ENCODE measurements around the gene NDOR1.

NDOR1 gene

DNA sequence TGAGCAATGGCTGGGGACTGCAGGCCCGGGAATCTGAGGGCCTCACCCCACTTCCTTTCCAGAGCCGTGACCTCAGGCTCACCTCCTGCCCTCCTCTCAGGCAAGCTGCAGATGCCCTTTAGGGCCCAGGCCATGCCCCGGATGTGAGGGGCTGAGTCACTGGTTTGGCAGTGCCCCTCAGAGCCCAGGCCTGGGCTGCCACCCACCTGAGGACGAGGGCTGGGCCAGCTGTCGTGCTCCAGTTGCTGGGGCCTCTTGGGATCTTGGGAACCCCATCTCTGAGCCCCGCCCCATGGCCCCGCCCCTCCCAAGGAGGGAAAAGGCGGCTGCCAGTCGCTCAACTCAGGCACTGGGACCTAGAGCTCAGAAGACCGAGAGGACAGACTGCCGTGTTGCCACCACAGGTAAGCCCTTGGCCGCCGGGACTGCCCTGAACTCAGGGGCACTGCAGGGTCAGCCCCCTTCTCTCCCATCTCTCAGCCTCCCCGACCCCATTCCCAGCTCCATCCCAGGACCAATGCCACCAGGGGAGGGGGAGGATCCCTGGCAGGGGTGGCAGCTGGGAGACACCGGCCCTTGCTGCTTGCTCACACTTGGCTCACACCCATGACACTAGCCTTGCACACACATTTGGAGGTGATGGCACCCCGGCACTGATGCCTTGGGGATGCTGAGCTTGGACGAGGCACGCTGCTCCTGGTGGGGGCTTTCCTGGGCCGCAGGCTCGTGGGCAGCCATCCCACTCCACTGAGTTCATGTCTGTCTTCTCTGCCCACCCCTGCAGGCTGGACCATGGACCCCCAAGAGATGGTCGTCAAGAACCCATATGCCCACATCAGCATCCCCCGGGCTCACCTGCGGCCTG, 19.6 kb downstream of the NDOR1 start, which contains the start of gene CYSRT1:
Gene CYSRT1, plus strand, starts transcription at position 345 of the 865 bp plus-strand sequence. Its CDS starts 448 bp downstream, at position 793.
- intact Hi-C loops (cut with DNase I), result loop anchor here (5.0 kb wide), 2 partner anchors 38 to 108 kb away; partner anchors contain the start of genes ANAPC2 and SSNA1
- no peak for DNase-seq

DNA sequence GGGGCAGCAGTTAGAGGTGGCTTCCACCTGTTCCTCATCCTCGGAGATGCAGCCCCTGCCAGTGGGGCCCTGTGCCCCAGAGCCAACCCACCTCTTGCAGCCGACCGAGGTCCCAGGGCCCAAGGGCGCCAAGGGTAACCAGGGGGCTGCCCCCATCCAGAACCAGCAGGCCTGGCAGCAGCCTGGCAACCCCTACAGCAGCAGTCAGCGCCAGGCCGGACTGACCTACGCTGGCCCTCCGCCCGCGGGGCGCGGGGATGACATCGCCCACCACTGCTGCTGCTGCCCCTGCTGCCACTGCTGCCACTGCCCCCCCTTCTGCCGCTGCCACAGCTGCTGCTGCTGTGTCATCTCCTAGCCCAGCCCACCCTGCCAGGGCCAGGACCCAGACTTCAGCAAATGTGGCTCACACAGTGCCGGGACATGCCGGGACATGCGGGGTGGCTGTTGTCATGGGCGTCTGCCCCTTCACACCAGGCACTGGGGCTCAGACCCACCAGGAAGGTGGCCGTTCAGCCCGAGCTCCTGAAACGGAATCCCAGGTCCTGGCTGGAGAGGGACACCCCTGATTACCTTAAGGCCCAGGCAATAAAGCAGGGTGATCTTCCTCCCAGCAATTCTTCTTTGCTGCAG, 20.3 kb downstream of the NDOR1 start:
- no peak for DNase-seq
- intact Hi-C loops (cut with DNase I), result loop anchor here (5.0 kb wide), 2 partner anchors 39 to 109 kb away; partner anchors contain the start of genes ANAPC2 and SSNA1

DNA sequence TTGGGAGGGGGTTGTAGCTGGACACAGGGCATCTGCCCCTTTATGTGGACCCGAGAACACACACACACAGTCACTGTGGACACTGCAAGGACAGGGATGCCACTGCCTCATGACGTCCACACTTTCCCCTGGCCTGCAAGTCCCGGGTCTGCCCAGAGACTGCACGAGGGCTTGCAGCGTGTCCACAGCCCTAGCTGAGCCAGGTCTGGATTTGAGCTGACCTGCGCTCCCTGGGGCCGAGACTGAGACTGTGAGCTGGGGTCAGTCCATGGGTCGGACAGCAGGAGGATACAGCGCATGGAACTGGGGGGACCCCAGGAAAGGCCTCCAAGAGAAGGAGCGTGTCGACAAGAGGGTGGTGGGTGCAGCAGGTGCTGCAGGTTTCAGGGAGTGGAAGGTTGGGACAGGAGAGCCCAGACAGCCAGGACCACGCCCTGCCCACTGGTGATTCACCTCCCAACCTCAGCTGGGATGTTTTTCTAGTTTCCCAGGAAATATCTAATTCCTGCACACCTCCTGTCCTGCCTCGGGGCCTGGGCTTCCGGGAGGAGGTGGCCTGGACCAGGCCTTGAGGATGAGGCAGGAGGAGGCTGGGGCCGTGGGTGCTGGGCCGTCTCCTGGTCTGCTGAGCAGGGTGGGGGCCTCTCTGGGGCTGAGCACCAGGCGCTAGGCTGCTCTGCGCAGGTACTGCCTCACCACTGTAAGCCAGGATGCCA, 21.0 kb downstream of the NDOR1 start:
- DNase-seq, result no peak
- intact Hi-C loops (cut with DNase I), result loop anchor here (5.0 kb wide), 2 partner anchors 39 to 109 kb away; partner anchors contain the start of genes ANAPC2 and SSNA1

DNA sequence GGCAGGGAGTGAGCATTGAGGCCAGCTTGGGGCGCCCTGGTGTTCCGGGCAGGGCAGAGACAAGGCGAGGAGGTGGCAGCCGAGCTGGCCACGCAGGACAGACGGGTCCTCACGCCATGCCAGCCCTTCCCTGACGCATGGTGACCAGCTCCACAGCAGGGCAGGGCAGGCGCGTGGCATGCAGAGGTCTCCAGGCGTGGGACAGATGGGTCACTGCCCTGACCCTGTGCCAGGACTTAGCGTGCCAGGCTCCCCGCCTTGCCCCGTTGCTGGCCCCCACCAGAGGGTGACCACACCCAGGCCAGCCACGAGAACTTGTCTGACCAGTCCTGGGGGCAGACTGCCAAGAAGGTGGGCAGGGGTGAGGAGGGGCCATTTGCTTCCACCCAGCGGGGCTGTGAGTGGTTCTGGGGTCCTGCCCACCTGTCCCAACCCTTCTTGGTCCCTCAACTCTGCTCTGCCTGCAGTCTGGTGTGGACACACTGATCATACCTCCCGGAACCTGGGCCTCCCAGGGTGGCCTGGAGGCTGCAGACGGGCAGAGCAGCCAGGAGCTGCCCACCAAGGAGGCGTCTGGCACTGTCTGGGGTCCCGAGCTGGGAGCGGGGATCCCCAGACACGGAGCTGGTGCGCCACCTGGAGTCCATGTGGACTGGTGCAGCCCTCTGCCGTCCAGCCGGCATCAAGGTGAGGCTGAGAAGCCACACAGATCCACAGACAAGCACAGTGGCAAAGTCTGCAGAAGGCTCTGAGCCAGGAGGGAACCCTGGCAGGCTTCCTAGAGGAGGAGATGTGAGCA, 21.8 kb downstream of the NDOR1 start, which contains the start of gene RNF224:
Gene RNF224, plus strand, starts transcription at position 449 of the 799 bp plus-strand sequence. CDS start 834 bp downstream, outside the sequence.
- DNase-seq, result peak; percentile 60 to 91 (median 80)
- intact Hi-C loops (cut with DNase I), result loop anchor here (5.0 kb wide), 2 partner anchors 40 to 110 kb away; partner anchors contain the start of genes ANAPC2 and SSNA1

DNA sequence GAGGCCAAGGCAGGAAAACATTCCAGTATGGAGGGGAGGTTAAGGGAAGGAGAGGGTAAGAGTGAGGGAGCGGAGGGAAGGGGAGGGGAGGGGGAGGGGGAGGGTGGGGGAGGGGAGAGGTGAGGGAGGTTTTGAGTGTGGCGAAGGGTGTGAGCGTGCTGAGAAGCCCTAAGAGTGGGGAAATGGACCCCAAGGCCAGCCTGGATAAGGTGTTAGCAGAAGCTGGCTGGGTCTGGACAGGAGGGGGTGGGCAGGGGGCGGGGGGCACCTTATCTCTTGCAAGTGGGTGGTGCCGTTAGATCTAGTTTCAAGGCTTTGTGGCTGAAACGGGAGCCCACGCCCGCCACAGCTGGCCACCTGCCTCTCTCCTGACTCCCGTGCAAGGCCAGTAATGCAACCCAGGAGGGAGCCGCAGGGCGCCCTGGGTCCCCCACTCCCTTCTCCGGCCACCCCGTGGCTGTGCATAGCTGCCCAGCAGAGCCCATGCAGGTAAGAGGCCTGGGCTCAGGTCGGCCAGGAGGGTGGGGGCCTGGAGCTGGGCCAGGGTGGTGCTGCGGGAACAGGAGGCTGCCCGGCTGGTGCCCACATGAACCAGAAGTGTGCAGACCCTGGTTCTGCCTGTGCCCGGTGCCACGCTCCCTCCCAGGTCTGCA, 22.5 kb downstream of the NDOR1 start:
- intact Hi-C loops (cut with DNase I), result loop anchor here (5.0 kb wide), 2 partner anchors 41 to 111 kb away; partner anchors contain the start of genes ANAPC2 and SSNA1
- no peak for DNase-seq

DNA sequence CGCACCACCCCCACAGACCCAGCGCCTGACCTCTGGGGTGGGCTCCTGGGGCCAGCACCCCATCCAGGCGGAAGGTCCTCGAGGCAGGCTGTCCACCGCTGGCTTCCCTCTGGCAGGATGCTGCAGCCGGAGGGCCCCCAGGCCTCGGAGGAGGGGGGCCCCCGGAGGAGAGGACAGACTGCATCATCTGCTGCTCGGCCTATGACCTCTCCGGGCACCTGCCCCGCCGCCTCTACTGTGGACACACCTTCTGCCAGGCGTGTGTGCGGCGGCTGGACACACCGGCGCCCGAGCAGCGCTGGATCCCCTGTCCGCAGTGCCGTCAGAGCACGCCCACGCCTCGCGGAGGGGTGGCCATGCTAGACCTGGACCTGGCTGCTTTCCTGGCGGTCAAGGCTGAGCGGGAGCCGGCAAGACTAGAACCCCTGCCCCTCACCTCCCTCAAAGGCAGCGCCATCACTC, 23.0 kb downstream of the NDOR1 start:
- DNase-seq, result no peak
- intact Hi-C loops (cut with DNase I), result loop anchor here (5.0 kb wide), 2 partner anchors 41 to 111 kb away; partner anchors contain the start of genes ANAPC2 and SSNA1

DNA sequence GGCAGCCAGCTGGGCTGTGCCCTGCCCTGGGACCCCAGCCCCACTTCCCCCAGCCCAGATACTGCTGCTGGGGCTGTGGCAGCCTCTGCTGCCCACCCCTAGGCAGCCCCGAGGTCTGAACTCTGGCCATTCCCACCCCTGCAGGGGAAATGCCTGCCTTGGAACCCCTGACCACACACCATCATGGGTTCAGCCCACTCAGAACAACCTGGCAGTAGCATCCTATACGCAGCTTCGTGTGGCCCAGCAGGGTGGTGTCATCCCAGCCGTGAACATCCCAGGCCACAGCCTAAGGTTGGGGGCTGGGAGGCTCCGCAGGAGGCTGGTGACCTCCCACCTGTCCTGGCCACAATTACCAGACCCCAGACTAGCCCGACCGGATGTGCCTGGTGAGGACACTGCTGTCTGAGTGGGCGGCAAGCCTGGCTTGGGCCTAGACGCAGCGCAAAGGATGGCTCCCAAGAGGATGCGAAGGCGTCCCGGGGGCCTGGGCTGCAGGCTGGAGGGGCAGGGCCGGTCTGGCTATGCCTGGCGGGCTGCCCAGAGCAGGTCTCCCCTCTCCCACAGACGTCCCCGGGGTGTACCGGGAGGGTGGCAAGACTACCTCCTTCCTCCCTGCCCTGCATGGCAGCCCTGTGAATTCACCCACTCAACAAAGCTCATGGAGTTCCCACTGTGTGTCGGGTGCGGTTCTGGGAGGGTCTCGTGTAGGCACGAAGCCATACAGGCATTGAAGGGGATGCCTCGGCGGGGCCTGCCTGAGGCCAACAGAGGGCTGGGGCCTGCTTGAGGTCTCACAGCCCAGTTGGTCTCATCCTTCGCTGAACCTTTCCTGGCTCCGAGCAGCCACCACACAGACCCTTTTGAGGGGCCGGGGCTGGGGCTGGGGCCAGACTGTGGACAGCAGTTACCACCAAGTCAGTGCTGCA, 23.7 kb downstream of the NDOR1 start:
- intact Hi-C loops (cut with DNase I), result loop anchor here (5.0 kb wide), 2 partner anchors 42 to 112 kb away; partner anchors contain the start of genes ANAPC2 and SSNA1
- no peak for DNase-seq

DNA sequence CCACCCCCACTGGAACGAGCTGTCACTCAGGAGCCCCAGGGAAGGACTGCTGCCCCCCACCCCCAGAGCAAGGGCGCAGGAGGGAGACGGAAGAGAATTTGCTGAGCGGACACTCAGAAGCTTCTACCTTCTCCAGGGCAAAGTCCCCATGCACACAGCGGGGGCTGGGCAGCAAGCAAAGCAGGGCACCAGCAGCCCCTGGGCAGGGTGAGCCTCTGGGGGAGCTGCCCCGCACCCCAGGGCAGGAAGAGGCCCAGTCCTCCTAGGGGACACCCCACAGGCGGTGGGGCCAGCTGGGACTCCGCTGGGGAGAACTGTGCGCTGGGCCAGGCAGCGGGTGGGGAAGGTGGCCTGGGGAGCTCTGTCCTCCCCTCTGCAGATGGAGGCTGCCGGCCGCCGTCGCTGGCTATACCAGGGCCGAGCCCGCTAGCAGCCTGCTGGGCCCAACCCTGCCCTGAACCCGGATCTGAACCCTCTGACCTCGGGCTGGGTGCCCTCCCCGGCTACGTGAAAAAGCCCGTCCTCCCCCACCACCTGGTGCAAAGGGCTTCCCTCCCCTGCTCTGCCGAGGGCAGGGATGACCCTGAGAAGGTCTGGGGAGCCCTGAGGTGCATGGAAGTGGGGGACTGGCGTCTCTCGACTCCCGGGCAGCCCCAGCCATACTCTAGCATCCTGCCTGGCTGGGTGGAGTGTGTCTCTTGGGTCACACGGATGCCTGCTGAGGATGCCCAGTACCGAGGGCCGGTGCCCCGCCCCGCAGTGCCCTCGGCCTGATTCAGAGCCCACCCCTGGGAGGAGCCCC, 24.6 kb downstream of the NDOR1 start:
- DNase-seq, result no peak
- intact Hi-C loops (cut with DNase I), result loop anchor here (5.0 kb wide), 2 partner anchors 43 to 113 kb away; partner anchors contain the start of genes ANAPC2 and SSNA1

DNA sequence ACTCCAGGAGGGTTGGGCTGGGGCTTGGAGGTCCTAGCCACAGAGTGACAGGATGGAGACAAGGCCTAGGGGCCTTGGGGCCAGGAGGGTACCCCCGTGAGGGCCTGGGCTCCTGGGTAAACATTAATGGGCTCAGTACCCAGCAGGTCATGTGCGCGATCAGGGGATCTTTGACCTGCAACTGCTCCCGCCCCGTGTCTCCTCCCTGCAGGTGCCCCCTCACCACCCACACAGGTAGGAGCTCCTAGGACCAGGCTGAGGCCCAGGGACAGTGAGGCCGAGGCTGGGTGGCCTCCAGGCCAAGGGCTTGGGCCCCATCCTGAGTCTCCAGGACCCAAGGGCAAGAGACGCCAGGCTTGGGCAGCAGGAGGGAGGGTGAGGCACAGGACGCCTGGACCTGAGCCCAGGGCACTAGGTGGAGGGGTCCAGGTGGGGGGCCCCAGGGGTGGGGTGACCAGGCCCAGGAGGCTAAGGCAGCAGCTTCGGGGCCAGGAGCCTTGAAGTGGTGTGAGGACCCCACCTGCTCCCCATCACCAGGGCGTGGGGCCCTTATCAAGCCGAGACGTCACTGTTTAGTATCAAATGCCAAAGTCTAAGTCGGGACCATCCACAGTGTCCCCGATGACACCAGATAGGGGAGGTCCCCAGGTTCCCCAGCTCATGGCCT, 25.3 kb downstream of the NDOR1 start, which contains the start of gene SLC34A3:
Gene SLC34A3, plus strand, starts transcription at position 197 of the 667 bp plus-strand sequence. CDS start 802 bp downstream, outside the sequence.
- no peak for DNase-seq
- intact Hi-C loops (cut with DNase I), result no loop called here

DNA sequence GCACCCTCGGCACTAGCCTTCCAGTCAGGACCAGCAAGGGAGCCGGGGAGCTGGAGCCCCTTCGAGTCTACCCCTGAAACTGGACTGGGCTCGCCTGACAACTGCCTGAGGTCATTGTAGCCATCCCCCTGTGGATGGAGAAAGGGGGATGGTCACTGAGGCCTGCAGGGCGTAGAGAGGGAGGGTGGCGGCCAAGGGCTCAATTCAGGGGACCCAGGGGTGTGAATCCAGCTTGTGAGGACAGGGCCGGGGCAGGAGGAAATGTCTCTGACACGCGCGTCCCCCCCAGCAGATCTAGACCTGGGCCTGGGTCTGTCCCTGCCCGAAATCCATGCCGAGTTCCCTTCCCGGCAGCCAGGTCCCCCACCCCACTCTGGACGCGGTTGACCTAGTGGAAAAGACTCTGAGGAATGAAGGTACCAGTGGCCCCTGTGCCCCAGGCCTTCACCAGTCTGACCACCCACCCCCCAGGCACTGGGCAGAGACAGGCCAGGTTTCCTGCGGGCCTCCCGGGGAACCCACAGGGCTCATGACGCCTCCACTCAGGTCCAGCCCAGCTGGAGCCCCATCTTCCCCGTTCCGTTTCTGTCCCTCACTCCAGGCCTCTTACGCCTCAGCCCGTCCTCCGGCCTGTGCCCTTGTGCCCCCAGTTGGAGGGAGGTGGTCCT, 26.0 kb downstream of the NDOR1 start:
- no peak for DNase-seq
- intact Hi-C loops (cut with DNase I), result no loop called here

DNA sequence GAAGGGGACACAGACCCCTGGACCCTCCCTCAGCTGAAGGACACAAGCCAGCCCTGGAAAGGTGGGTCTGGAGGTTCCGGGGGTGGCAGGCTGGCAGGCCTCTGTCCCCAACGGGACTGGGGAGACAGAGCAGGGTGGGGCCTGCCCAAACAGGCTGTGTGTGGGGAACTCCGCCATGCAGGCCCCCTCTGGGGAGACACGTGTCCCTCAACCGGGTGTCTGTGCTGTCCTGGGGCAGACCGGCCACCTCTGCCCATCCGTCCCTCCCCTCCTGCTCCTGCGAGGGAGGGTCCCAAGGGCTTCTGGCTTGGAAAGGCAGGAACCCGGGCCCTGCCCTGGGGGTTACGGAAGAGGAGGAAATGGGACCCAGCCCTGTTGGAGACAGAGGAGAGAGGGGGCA, 26.6 kb downstream of the NDOR1 start:
- DNase-seq, result no peak
- intact Hi-C loops (cut with DNase I), result no loop called here

DNA sequence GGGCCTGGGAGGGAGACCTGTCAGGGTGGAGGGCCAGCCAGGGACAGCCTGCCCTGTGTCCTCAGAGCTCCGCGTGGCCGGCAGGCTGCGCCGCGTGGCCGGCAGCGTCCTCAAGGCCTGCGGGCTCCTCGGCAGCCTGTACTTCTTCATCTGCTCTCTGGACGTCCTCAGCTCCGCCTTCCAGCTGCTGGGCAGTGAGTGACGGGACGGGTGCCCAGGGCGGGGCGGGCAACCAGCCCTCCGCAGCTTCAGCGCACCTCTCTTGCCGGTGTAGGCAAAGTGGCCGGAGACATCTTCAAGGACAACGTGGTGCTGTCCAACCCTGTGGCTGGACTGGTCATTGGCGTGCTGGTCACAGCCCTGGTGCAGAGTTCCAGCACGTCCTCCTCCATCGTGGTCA, 27.0 kb downstream of the NDOR1 start:
- DNase-seq, result no peak
- intact Hi-C loops (cut with DNase I), result no loop called here

DNA sequence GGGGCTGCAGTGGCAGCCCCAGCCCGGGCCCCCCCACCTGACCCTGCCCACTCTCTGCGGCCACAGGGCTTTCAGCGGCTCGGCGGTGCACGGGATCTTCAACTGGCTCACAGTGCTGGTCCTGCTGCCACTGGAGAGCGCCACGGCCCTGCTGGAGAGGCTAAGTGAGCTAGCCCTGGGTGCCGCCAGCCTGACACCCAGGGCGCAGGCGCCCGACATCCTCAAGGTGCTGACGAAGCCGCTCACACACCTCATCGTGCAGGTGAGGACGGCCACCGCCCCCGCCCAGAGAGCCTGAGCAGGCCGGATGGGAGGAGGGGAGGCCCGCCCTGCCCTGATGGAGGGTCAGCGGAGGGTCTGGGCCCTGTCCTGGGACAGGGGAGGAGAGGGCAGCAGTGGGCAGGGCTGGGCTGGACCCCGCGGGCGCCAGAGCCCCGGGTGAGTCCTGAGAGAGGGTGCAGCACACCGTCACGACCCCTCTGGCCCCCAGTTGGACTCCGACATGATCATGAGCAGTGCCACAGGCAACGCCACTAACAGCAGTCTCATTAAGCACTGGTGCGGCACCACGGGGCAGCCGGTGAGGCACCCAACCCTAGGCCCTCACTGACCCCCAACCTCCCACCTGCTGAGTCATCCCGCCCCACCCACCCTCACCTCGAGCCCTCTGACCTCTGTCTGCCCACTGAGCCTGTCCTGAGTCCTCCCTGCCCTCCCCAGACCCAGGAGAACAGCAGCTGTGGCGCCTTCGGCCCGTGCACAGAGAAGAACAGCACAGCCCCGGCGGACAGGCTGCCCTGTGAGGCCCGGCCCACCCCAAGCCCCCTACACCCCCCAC, 27.9 kb downstream of the NDOR1 start:
- intact Hi-C loops (cut with DNase I), result no loop called here
- no peak for DNase-seq

Measured in head of caudate nucleus (tissue), 42 donors.